GM19351 (cell line): ENCODE data around the gene LAMB1.
A peak's percentile ranks its signal among the peaks of the same experiment; 100 is the strongest.
"Not testable (repeated sequence)": the region's sequence is repeated elsewhere in the genome, so short reads cannot be mapped to it uniquely, and the experiment has no call there.

ENCODE experiments used
- ATAC-seq: cut with Tn5 transposase; IDR thresholded peaks from one replicate; pipeline ENCODE4 v1.9.1; 2021; ENCODE audit warnings: mild to moderate bottlenecking, moderate library complexity; ENCODE audit not compliant: unreplicated experiment

Gene LAMB1

DNA sequence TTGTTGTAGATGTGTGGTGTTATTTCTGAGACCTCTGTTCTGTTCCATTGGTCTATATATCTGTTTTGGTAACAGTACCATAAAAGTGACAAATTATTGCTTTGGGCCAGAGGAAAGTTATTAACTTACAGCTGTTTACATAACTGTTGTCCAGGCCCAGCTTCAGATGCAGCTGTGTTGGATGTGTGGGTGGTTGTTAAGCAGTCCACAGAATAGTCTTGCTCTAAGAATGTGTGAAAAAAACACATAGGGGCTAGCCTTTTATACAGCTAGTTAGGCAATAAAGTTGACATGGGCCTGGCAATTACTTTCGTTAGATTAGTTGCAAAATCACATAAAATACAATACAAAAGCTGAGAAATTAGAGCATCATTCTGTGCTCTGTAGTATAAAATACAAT lies 80.1 kb downstream of the LAMB1 start:
- ATAC-seq, result no peak

DNA sequence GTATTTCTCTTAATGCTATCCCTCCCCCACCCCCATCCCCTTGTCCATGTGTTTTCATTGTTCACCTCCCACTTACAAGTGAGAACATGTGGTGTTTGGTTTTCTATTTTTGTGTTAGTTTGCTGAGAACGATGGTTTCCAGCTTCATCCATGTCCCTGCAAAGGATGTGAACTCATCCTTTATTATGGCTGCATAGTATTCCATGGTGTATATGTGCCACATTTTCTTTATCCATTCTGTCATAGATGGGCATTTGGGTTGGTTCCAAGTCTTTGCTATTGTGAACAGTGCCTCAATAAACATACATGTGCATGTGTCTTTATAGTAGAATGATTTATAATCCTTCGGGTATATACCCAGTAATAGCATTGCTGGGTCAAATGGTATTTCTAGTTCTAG lies 81.1 kb downstream of the LAMB1 start:
- ATAC-seq, result not testable (repeated sequence)

DNA sequence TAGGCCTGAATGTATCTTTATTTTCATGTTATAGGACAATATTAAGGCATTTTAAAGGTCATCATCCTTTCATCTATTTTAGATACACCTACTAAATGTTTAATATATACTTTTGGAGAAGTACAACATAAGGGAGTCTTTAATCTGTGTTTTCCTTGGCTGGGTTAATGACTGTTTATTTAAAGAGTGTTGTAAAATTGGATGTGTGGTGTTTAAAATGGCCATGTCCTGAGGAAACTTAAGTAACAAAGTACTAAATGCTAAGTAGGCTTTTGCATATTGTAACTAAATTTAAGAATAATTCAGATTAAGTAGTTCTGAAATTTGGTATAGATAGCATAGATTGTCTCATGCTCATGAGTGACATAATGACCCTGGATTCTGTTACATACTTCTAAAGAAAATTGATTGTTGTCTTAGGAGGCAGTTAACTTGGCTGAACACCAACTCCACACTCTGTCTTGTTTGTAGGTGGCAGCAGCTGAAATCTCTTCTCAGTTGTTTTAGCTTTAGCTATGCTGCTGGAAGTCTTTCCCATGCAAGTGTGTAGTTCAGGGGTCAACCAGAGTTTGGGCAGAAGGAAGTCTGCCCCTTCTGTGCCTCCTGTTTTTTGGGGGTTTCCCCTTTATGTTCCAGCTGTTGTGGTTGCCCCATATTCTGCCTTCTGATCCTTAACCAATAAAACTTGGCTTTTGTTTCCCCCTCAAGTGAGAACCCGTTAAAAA lies 82.8 kb downstream of the LAMB1 start:
- ATAC-seq, result no peak

GRCh38 chr7:107918948-107919347 lies 84.0 kb downstream of the LAMB1 start:
- ATAC-seq, result no peak

GRCh38 chr7:107917763-107918651 lies 85.0 kb downstream of the LAMB1 start:
- peak; percentile 70 for ATAC-seq

DNA sequence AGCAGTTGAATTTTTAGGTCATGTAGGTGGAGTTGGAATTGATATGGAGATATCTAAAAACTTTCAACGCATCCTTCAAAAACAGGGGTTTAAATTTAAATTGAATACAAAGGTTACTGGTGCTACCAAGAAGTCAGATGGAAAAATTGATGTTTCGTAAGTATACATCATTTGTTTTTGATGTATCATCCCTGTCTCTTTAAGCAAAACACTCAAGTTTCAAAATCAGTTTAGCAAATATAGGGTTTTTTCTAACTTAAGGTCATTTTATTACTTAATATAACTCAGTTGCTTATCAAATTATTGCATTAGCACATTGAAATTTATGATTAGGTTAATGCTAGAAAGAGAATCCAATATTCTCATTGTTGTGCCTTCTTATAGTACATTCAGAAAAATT lies 87.4 kb downstream of the LAMB1 start:
- ATAC-seq, result no peak

- ATAC-seq, result no peak
Observed at GRCh38 chr7:107914831-107915230, 88.1 kb downstream of the LAMB1 start.

DNA sequence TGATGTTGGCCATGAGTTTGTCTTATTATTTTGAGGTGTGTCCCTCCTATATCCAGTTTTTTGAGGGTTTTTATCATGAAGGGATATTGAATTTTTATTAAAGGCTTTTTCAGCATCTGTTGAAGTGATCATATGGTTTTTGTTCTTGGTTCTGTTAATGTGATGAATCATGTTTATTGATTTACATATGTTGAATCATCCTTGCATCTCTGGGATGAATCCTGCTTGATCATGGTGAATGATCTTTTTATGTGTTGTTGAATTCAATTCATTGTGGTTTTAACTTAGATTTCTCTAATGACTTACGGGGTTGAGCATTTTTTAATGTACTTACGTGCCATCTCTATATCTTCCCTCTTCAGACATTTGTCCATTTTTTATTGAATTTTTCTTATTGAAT lies 89.1 kb downstream of the LAMB1 start:
- no peak for ATAC-seq

DNA sequence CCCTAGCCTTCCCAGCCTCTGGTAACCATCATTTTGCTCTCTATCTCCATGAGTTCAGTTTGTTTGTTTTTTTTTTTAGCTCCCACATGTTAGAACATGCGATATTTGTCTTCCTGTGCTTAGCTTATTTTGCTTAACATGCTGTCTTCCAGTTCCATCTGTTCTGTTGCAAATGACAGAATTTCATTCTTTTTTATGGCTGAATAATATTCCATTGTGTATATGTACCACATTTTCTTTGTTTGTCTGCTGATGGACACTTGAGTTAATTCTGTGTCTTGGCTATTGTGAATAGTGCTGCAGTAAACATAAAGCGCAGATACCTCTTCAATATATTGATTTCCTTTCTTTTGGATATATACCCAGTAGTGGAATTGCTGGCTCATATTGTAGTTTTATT lies 91.0 kb downstream of the LAMB1 start:
- ATAC-seq, result no peak

- ATAC-seq, result no peak
Observed at GRCh38 chr7:107909445-107909844, 93.5 kb downstream of the LAMB1 start.

- no peak for ATAC-seq
Observed at GRCh38 chr7:107907790-107908189, 95.2 kb downstream of the LAMB1 start.

DNA sequence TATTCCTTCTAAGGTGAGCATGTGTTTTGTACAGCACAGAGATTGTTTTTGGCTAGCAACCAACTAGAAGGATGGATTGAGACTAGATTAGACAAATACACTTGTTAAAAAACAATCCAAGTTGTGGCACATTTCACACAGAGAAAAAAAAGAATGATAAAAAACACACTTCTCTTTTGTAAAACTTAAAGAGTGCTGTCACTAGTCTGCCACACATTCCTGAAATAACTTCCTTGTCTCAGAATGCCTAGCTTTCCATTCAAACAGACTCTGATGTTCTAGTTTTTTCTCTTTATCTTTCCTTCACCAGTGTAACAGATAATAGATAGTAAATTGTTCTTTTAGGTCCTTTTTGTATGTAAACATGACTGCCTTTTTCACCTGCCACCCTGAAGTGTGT lies 100.6 kb downstream of the LAMB1 start:
- ATAC-seq, result no peak

- no peak for ATAC-seq
Observed at GRCh38 chr7:107900496-107901015, 102.4 kb downstream of the LAMB1 start.

GRCh38 chr7:107898997-107899594 lies 103.9 kb downstream of the LAMB1 start:
- ATAC-seq, result no peak

GRCh38 chr7:107892367-107892741 lies 110.6 kb downstream of the LAMB1 start:
- not testable (repeated sequence) for ATAC-seq

- ATAC-seq, result peak; percentile 22
Observed at GRCh38 chr7:107891636-107892366, 111.2 kb downstream of the LAMB1 start.

DNA sequence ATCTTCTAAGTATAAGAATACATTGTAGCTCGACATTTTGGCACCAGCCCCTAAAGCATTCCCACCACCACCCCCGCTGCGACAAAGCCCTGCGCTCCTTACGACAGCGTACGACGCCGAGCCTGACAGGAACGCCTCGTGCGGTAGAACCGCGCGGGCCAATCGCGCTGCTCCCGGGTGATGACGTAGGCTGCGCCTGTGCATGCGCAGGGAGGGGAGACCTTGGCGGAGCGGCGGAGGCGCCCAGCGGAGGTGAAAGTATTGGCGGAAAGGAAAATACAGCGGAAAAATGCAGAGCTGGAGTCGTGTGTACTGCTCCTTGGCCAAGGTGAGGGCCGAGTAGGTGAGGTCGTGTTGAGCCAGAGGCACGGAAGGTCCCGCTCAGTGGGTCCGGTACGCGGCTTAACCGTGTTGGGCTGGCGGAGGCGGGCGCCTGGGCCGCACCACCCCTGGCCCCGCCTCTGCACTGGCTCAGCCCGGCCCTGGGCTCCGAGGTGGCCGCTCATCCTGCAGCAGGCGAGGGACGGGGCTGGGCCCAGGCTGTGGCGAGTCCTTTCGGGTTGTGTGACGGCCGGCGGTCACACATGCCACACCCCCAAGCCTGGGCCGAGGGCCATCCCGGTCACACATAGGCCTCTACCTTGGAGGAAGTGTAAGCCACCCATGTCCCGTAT lies 111.9 kb downstream of the LAMB1 start, which contains the start of gene DLD:
Gene DLD (plus strand): TSS at position 222 of the 674 bp plus-strand sequence. CDS start 68 bp downstream, at position 290.
- ATAC-seq, result peak; percentile 96

- no peak for ATAC-seq
Observed at GRCh38 chr7:107890493-107890961, 112.4 kb downstream of the LAMB1 start.

DNA sequence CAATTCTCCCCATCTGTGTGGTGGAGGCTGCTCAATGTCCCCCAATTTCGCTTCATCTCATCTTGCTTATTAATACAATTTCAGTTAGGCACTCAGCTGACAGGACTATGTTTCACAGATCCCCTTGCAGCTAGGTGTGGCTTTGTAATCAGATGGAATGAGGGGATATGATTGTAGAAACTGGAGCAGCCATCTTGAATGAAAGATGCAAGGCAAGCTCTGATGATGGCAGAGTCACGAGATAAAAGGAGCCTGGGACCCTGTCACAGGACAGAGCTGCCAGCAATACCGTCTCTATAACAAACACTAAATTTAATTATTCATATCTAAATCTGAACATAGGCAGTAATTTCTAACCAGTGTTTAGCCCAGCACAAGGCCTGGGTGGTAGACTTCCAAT lies 113.0 kb downstream of the LAMB1 start:
- no peak for ATAC-seq

DNA sequence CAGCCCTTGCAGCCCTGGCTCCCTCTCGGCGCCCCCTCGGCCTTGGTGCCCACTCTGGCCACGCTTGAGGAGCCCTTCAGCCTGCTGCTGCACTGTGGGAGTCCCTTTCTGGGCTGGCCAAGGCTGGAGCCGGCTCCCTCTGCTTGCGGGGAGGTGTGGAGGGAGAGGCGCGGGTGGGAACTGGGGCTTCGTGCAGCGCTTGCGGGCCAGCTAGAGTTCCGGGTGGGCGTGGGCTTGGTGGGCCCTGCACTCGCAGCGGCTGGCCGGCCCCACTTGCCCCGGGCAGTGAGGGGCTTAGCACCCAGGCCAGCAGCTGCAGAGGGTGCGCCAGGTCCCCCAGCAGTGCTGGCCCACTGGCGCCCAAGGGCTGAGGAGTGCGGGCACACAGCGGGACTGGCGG lies 115.1 kb downstream of the LAMB1 start:
- not testable (repeated sequence) for ATAC-seq
